NOMO-1 treated with DMSO at 0.1 percent for 48 hours (cell line): ENCODE results near the gene TRABD2B.

Experiments
- DNase-seq: peaks from one replicate; lab custom pipeline; 2025; ENCODE audit not compliant: unreplicated experiment; lab: John Stamatoyannopoulos, UW

The TRABD2B gene

DNA sequence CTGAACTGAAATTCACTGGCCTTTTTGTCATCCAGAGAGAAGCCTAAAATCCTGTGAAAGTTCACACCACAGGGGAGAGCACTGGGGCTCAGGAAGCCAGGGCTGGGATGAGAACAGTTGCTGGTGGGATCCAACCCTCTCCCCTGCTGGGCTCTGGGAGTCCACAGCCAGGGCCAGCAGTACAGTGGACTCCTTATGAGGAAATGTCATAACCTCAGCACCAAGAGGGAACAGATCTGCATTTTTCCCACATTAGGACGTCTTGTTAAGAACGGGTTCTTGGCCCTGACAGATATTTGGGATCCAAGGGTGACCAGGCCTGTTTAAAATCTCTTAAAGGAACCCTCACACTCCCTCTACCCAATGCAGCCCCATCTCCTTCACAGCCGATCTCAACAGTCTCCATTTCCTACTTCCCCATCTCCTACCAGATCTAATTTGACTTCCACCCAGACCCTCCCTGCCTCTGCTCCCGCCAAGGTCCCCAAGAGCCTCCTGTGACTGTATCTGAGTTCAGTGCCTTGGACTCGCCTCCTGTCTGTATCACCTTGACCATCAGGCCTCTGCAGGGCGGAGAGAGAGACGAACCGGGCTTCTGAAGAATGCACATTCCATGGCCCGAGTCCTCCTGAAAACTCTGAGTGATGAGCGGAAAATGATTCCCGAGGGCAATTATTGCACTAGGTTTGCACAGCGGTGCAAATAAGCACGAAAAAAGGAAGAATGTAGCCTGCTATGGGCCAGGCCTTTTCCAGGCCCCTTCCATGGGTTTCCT is 159.9 kb downstream of the TRABD2B start:
- no peak for DNase-seq

DNA sequence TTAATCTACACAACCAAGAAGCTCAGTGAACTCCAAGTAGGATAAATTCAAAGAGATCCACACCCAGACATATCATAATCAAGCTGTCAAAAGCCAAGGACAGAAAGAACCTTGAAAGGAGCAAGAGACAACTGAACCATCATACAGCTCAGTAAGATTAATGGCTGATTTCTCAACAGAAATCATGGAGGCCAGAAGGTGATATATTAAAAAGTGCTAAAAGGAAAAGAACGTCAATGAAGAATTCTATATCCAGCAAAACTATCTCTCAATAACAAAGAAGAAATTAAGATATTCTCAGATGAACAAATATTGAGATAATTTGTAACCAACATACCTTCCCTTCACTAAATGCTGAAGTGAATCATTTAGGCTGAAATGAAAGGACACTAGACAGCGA is 161.8 kb downstream of the TRABD2B start:
- no peak for DNase-seq

- DNase-seq = no peak
These were observed 162.9 kb downstream of the TRABD2B start for GRCh38 chr1:47834326-47834725.

DNA sequence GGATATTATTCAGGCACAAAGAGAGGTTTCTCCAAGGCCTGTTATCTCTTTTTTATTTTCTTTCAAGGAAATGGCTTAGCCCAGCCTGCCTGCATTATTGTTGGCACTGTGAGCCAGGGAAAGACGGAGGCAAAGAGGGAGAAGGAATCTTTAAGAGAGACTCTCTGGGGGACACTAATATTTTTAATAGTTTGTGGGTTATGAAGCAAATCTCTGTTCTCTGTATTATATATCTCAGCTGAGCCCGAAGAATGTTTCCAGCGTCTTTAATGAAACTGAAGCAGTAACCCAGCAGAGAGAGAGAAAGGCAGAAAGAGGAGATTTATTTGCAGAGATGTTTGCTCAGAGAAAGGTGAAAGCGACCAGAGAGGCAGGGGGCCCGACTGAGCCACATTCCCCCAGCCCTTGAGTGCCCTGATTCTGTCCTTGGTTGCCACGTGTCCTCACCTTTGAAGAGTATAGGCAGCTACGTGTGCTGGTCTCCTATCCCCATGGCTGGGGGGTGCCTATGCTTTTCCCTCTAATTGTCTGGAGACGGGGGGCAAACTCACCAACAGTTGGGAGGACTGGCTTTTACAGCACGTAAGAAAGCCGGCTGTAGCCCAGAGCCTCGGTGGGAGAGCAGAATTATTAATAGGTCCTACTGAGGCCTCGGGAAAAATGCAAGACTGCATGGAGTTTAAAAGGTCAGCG is 166.4 kb downstream of the TRABD2B start:
- DNase-seq = no peak

DNA sequence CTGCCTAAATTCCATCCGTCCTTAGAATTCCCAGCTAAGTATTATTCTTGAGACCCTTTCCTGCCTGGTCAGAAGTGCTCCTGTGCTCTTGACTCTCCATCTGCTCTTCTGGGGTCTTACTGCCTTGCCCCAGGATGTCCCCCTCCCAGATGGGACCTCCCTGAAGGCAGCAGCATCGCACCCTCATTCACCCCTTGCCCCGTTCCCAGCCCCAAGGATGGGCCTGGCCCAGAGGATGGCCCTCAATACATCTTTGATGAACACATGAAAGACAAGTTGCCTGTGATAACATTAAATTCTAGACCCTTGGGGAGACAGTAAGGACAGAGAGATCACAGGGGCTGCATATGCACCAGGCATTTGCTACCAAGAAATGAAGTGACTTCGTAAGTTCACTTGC is 167.2 kb downstream of the TRABD2B start:
- DNase-seq = no peak

GRCh38 chr1:47828978-47829377 is 168.2 kb downstream of the TRABD2B start:
- no peak for DNase-seq

DNA sequence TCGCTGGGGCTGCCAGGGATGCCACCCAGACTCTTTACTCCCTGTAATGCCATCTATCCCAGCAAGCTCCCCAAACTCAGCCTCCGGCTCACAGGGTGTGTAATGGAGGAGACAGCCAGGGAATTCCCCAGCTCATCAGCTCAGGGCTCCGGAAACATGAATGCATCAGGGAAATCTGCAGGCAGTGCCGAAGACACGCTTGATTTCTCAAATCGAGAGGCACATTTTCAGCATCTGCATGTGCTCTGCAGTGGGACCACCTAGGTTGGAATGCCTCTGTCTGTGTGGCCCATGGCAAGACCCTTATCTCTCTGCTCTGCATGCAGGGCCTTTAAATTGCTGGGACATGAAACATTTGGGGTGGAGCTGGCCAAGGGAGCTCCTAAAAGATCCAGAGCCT is 170.1 kb downstream of the TRABD2B start:
- DNase-seq = no peak

- no peak for DNase-seq
These were observed 172.5 kb downstream of the TRABD2B start for GRCh38 chr1:47824716-47825115.

GRCh38 chr1:47824297-47824696 is 172.9 kb downstream of the TRABD2B start:
- no peak for DNase-seq

DNA sequence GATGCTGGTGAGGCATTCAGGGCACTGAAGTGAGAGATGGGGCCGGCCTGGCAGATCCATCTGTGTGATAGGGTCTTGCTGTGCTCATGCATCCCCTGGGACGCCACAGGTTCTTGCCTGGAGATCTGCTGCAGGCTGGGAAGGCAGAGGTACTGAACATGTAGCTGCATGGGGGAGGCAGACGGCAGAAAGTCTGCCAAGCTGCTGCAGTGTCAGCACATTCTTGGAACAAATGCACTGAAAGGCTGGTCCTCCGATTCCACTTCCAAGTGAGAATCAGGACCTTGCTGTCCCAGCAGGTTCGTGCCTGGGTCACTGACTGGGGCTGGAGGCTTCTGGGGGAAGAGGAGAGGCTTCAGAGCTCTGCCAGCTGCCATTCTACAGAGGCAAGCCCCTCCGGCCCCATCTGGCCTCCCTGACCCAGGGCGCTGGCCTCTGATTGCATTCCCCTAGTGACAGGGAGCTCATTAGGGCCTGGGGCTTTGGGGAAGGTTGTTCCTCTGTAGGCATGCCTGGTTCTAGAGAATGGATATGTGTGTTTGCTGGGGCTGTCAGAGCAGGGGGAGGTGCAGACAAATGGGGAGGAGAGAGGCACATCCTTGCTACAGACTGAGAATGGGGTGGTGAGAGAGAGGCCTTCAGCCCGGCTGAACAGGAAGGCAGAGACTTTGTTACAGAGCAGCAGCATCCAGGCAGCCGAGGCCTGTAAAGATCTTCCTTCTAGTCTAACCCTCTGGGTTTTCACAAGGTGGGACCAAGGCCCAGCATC is 174.0 kb downstream of the TRABD2B start:
- DNase-seq = no peak

- no peak for DNase-seq
These were observed 175.4 kb downstream of the TRABD2B start for GRCh38 chr1:47821760-47822159.

DNA sequence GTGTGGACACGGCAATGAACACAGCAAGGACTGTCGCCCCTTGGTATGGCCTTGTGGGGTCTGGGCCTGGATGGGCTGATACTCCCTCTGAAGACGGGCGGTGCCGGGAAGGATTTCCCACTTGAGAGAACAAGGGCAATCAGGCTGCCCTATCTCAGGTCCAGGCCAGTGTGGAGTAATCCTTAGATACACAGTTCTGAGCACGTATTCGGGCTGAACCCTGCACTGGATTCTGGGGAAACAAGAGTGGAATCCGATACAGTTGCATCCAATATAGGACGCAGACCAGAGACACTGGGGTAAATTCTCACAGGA is 177.7 kb downstream of the TRABD2B start:
- DNase-seq = no peak

GRCh38 chr1:47818682-47819573 is 178.3 kb downstream of the TRABD2B start:
- DNase-seq = no peak

GRCh38 chr1:47817861-47818260 is 179.3 kb downstream of the TRABD2B start:
- no peak for DNase-seq

GRCh38 chr1:47816325-47817071 is 180.7 kb downstream of the TRABD2B start:
- no peak for DNase-seq

GRCh38 chr1:47814612-47815395 is 182.4 kb downstream of the TRABD2B start:
- peak; percentile 17 for DNase-seq

- DNase-seq = no peak
These were observed 183.2 kb downstream of the TRABD2B start for GRCh38 chr1:47813970-47814369.

GRCh38 chr1:47812904-47813514 is 184.2 kb downstream of the TRABD2B start:
- no peak for DNase-seq
